Measurements from ENCODE around the gene SHF. TPM values are rescaled to one million over a fixed set of nuclear protein-coding genes. Genes with fewer than 3 reads are reported as not detected.

The SHF gene
- total RNA-seq, 2 donors from 2014 or later, result 2.7 to 111 TPM

DNA sequence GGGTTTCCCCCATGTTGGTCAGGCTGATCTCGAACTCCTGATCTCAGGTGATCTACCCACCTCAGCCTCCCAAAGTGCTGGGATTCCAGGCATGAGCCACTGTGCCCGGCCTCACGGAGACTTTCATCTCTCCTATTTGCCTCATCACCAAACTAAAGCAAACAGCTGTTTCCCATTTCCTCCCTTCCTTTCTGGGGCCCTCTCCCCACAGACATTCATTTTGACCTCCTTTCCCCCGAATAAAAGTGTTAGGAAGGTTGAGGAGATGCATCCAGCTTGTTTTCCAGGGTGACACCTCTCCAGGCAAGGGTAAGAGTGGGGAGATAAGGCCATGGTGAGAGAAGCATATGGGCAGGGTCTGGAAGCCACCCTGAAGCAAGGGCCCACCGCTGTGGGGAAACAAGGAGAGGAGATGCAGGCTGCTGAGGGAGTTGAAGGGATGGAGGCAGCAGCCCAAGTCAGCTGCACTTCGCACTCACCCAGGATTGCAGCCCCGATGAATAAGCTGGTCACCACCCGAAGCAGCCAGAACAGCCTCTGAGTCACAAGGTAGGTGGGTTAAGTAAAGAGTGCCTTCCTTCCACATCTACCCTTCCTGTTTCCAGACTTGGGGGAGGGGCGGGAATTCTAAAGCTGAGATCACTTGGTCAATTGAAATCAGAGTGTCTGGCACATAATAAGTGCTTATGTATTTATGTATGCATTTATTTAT, 65.9 kb downstream of the SHF start:
- ATAC-seq (replicated peaks), result no peak
- peaks cover 10% of the 10 kb centered on the region for H3K4me1 Mint-ChIP-seq
- H3K27ac Mint-ChIP-seq, result no peak overlapping the region
- peaks cover 40% of the 10 kb centered on the region for H3K27me3 Mint-ChIP-seq
- H3K9me3 Mint-ChIP-seq, result no peaks in the 10 kb centered on the region
- no peaks in the 10 kb centered on the region for H3K36me3 Mint-ChIP-seq (ENCODE audit: low read depth)
- no peak overlapping the region for H3K4me3 Mint-ChIP-seq

DNA sequence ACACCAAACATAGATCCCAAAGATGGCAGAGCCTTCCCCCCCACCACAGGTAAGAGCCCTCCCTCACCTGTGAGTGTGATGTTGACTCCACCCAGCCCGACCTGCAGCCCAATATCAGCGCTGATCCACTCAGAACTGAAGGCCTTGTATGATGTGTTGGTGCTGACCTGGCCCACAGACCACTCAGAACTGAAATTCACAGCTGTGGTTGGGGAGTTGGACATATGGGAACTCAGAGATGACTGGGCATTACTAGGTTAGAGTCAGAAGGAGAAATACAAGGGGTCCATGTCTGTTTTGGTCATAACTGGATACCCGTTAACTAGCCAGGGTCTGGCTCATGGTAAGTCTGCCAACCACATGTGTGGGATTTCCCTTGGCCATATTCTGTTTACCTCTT, 66.7 kb downstream of the SHF start:
- Mint-ChIP-seq H3K36me3 (ENCODE audit: low read depth) (no peaks in the 10 kb centered on the region), H3K4me3 (no peak overlapping the region), H3K27ac (no peak overlapping the region), H3K27me3 (peaks cover 40% of the 10 kb centered on the region), H3K9me3 (no peaks in the 10 kb centered on the region), H3K4me1 (peaks cover 10% of the 10 kb centered on the region)
- ATAC-seq (replicated peaks), result no peak

DNA sequence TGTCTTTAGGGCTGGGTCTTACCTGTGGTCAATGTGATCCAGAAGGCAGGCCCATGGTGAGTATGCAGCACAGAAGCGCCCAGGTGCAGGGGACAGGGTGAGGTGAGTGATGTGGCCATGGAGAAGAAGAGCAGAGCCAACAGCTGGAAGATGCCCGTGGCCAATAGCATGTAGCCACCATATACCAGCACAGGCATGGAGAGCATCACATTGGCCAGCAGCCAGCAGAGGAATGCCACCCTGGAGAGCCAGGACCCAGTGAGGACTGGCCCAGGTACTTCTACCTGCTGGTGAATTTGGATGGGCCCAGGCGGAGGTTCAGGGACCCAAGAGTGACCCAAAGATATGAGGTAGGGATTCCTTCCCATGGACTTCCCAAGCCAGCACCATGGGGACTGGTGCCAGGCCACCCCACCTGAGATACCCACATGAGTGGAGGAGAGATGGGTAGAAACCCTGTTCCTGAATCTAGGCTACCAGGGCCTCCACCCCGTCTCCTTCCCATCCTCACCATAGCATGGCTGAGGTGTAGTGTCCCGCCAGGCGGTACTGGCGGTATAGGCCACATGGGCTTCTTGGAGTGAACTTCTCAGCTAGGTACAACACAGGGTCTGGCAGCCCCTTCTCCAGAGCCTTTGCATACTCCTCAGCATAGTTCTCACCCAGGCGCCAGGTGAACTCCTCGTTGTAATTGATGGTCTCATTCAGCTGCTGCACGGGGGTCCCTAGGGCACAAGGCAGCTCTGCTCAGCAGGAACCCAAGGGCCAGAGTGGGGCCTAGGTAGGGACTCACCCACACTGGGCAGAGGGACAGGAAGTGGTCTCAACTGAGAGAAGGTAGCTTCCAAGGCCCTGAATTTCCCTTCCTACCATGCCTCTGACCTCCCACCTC, 67.4 kb downstream of the SHF start:
- Mint-ChIP-seq H3K9me3 (no peaks in the 10 kb centered on the region), H3K27me3 (peaks cover 41% of the 10 kb centered on the region), H3K4me1 (peaks cover 10% of the 10 kb centered on the region), H3K4me3 (no peak overlapping the region), H3K36me3 (ENCODE audit: low read depth) (no peaks in the 10 kb centered on the region), H3K27ac (no peak overlapping the region)
- ATAC-seq (replicated peaks), result no peak

DNA sequence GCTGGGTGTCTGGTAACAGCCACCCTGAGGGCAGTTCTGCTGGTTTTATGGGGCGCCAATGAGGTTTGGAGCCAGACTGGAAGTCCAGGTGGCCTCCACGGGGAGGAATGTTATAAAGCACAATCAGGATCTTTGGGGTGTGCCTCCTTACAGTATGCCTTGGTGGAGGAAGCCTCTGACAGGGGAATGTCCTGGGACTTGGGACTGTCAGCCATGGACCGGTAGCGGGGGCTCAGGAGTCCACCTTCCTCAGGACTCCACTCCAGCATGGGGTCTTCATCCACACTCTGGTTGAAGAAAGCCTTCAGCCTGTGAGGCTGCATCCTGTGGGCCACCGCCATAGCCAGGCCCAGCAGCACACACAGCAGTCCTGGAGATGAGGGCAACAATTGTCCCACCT, 68.8 kb downstream of the SHF start:
- H3K9me3 Mint-ChIP-seq, result no peaks in the 10 kb centered on the region
- no peaks in the 10 kb centered on the region for H3K36me3 Mint-ChIP-seq (ENCODE audit: low read depth)
- no peak overlapping the region for H3K27ac Mint-ChIP-seq
- peaks cover 46% of the 10 kb centered on the region for H3K27me3 Mint-ChIP-seq
- peaks cover 10% of the 10 kb centered on the region for H3K4me1 Mint-ChIP-seq
- no peak overlapping the region for H3K4me3 Mint-ChIP-seq
- no peak for ATAC-seq (replicated peaks)

DNA sequence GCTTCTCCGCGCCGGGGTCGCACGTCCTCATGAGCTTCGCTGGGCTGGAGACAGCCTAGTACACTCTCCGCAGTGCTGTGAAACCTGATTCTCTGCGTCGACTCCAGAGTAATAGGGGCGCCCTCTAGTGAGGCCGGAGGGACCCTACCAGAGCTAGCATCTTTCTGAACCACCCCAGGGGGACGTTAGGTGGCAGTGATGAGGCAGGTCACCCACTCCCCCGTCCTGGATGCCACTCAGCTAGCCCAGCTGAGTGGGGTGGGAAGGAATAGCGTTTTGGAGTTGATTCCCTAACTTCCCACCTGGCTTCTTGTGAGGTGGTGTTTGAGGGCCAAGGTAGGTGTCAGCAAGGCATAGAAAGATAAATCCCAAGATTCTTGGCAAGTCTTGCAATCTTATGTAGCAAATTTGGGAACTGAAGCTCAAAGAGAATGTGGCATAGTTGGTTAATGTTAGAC, 69.6 kb downstream of the SHF start:
- Mint-ChIP-seq H3K4me3 (peak overlapping the region; percentile 57), H3K4me1 (peaks cover 10% of the 10 kb centered on the region), H3K27me3 (peaks cover 53% of the 10 kb centered on the region), H3K36me3 (ENCODE audit: low read depth) (no peaks in the 10 kb centered on the region), H3K9me3 (no peaks in the 10 kb centered on the region), H3K27ac (no peak overlapping the region)
- peak; percentile 98 for ATAC-seq (replicated peaks)

DNA sequence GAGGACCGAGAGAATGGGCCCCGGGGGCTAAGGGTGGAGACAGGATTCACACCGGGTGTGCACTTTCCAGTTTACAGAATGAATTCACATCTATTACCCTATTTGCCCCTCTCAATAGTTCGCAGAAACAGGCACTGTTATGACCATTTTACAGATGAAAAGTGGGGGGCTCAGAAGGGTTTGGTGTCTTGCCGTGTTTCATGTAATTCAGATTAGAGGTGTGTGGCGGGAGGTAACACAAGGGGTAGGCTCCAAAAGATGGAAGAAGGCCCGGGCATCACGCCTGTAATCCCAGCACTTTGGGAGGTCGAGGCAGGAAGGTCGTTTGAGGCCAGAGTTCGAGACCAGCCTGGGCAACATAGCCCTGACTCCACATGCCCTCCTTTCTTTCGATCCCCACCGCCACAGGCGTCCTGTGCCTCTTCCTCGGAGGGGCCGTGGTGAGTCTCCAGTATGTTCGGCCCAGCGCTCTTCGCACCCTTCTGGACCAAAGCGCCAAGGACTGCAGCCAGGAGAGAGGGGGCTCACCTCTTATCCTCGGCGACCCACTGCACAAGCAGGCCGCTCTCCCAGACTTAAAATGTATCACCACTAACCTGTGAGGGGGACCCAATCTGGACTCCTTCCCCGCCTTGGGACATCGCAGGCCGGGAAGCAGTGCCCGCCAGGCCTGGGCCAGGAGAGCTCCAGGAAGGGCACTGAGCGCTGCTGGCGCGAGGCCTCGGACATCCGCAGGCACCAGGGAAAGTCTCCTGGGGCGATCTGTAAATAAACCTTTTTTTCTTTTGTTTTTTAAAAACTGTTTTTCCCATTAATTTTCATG, 70.2 kb downstream of the SHF start:
- Mint-ChIP-seq H3K27ac (no peak overlapping the region), H3K27me3 (peaks cover 56% of the 10 kb centered on the region), H3K4me3 (peak overlapping the region; percentile 57), H3K4me1 (peaks cover 10% of the 10 kb centered on the region), H3K9me3 (no peaks in the 10 kb centered on the region), H3K36me3 (ENCODE audit: low read depth) (no peaks in the 10 kb centered on the region)
- peak; percentile 16 for ATAC-seq (replicated peaks)

Other genes starting within 250 kb of the SHF start
- not detected for gene TERB2, start 231.3 kb downstream of the SHF start, total RNA-seq
- gene SORD, start 164.8 kb downstream of the SHF start, total RNA-seq, result 10 to 100 TPM; 15.2 to 15.6 TPM
- gene DUOX2, start 73.8 kb downstream of the SHF start, total RNA-seq, result under 1 TPM in 1 of 2 donors, not detected in 1; 0.21 TPM
- under 1 TPM in 1 of 2 donors, not detected in 1; 0.13 TPM for gene DUOXA2, start 73.6 kb downstream of the SHF start, total RNA-seq
- under 1 TPM in 1 of 2 donors, not detected in 1; 0.58 TPM for gene DUOXA1, start 58.1 kb downstream of the SHF start, total RNA-seq
- gene DUOX1, start 58.0 kb downstream of the SHF start, total RNA-seq, result under 1 TPM; 0.06 to 0.42 TPM
- not detected for gene SLC28A2, start 64.3 kb upstream of the SHF start, total RNA-seq
- 1 to 10 TPM; 1.7 to 2.7 TPM for gene GATM, start 190.6 kb upstream of the SHF start, total RNA-seq

All from activated T-helper 17 cell treated with anti-CD3 and anti-CD28 coated beads, Interleukin-2, amount 50 U/mL, for 72 hours (primary cell).